Measurements from ENCODE around the gene GLIS2.

GLIS2 gene

GRCh38 chr16:4377573-4378154 lies 61.8 kb downstream of the GLIS2 start:
- Histone ChIP-seq H3K36me3 (peaks cover 14 to 37% (median 28%) of the 10 kb centered on the region in 3 donors), H3K27me3 (no peaks in the 10 kb centered on the region), H3K27ac (peak overlapping the region; percentile 92 to 93), H3K9me3 (no peaks in the 10 kb centered on the region), H3K4me1 (peaks cover 13 to 99% (median 81%) of the 10 kb centered on the region in 4 donors), H3K4me3 (peak overlapping the region; percentile 61 to 97)
- peak in 1 of 2 donors; percentile 77 for DNase-seq
- no peak for TF ChIP-seq CTCF (IDR thresholded peaks at IDR 0.05)
- intact Hi-C loops (cut with DNase I; ENCODE audit: low total_unique reads) = no loop called here

DNA sequence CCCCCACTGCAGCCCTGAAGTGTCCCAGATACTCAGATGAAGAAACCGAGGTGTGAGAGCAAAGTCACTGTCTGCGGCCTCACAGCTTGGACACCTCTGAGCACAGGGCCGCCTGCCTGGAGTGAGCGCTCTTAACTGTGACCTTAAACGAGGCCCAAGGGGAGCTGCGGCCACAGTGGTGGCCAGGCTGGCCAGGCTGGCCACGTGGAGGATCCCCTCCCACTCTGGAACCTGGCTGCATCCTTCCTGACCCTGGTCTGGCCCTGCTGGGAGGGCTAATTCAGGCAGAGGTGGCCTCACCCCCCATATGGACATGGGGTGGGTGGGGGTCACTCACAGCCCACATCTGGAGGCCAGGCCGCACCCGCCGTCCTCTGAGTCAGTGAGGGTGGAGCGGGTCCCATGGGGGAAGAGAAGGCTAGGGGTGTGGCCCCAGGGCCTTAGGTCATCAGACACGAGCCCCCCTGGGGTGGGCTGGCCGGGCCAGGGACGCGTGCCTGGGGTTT lies 62.3 kb downstream of the GLIS2 start:
- peak; percentile 71 to 88 for DNase-seq
- peak overlapping the region; percentile 92 to 93 for H3K27ac ChIP-seq
- intact Hi-C loops (cut with DNase I; ENCODE audit: low total_unique reads) = no loop called here

GRCh38 chr16:4378999-4379690 lies 63.3 kb downstream of the GLIS2 start:
- intact Hi-C loops (cut with DNase I; ENCODE audit: low total_unique reads) = no loop called here
- TF ChIP-seq CTCF (IDR thresholded peaks at IDR 0.05) = no peak
- no peaks in the 10 kb centered on the region for H3K9me3 ChIP-seq
- H3K36me3 ChIP-seq = peaks cover 19 to 45% (median 41%) of the 10 kb centered on the region in 3 donors
- H3K4me1 ChIP-seq = peaks cover 15 to 98% (median 95%) of the 10 kb centered on the region in 4 donors
- H3K27ac ChIP-seq = peak overlapping the region; percentile 92 to 93
- peak overlapping the region in 1 of 2 donors; percentile 17 for H3K4me3 ChIP-seq
- H3K27me3 ChIP-seq = no peaks in the 10 kb centered on the region
- DNase-seq = no peak

More for the DNA sequence above, 62.3 kb downstream of the GLIS2 start:
- H3K4me3 ChIP-seq = peak overlapping the region; percentile 61 to 97
- H3K27me3 ChIP-seq = no peaks in the 10 kb centered on the region
- no peak for TF ChIP-seq CTCF (IDR thresholded peaks at IDR 0.05)
- peaks cover 13 to 98% (median 86%) of the 10 kb centered on the region in 4 donors for H3K4me1 ChIP-seq
- no peaks in the 10 kb centered on the region for H3K9me3 ChIP-seq
- H3K36me3 ChIP-seq = peaks cover 19 to 39% (median 33%) of the 10 kb centered on the region in 3 donors

DNA sequence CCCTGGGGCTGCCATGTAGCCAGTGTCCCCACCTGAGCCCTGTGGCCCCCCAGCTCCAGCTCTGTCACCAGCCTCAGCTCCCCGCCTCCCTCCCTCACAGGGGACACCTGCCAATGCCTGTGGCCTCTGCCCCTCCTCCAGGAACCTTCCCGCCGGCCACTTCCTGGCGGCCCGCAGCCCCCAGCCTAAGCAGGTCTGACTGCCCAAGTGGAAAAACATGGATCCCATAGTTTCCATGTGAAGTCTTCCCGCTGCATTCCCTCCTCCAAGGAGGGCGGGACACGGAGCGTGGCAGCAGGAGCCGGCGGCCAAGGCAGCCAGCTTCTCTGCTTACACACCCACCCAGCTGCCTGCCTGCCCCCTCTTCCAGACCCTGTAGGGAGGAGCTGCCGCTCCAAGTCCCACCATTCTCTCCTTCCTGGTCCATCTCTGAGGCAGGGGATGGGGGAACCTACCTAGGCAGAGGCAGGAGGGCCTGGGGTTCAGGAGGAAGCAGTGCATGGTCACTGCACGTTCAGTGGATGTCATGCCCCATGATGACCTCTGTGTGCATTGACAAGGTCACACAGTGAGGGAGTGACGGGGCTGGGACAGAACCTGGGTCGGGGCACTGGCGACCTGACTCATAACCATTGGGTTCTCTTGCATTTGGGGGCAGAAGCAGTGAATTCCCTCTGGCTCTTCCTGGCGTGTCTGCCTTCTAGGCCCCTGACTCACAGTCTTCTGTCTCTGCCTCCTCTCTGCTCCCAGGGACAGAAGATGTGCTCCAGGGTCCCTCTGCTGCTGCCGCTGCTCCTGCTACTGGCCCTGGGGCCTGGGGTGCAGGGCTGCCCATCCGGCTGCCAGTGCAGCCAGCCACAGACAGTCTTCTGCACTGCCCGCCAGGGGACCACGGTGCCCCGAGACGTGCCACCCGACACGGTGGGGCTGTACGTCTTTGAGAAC lies 64.5 kb downstream of the GLIS2 start:
- peak overlapping the region; percentile 90 to 93 for H3K27ac ChIP-seq
- no peaks in the 10 kb centered on the region for H3K9me3 ChIP-seq
- peaks cover 21 to 99% (median 97%) of the 10 kb centered on the region in 4 donors for H3K4me1 ChIP-seq
- no peak for TF ChIP-seq CTCF (IDR thresholded peaks at IDR 0.05)
- H3K36me3 ChIP-seq = peaks cover 19 to 50% (median 50%) of the 10 kb centered on the region in 3 donors
- intact Hi-C loops (cut with DNase I; ENCODE audit: low total_unique reads) = no loop called here
- DNase-seq = peak in 1 of 2 donors; percentile 84
- H3K27me3 ChIP-seq = no peaks in the 10 kb centered on the region
- peak overlapping the region; percentile 5 to 16 for H3K4me3 ChIP-seq

Data from tibial artery (tissue), 4 donors.